ENCODE data around the gene EFL1.

- no peak for TF ChIP-seq GATA3 (IDR thresholded peaks at IDR 0.05; ENCODE audit: low read depth, low read length)
- TF ChIP-seq GATA2 (IDR thresholded peaks at IDR 0.05; ENCODE audit: low read depth, low read length): no peak
Measured at GRCh38 chr15:82127581-82127980, 135.0 kb downstream of the EFL1 start.
